ENCODE measurements around the gene LPAR5. TPM values are rescaled to one million over a fixed set of nuclear protein-coding genes. Genes with fewer than 3 reads are reported as not detected.

The LPAR5 gene
- total RNA-seq, 1 experiment from 2014 or later = 0.20 TPM

GRCh38 chr12:6639151-6639801 is 3.5 kb upstream of the LPAR5 start:
- Histone ChIP-seq H3K36me3 (ENCODE audit: control insufficient read depth, insufficient read depth, low read length) (no peaks in the 10 kb centered on the region), H3K27me3 (replicated peaks; ENCODE audit: control insufficient read depth, insufficient read depth, low read length) (no peaks in the 10 kb centered on the region), H3K4me1 (no peaks in the 10 kb centered on the region), H3K4me3 (ENCODE audit: low read depth, low read length) (no peak overlapping the region), H3K9me3 (peaks cover 10% of the 10 kb centered on the region)
- no peaks in the 10 kb centered on the region for H3K4me1 Mint-ChIP-seq (ENCODE audit: low read depth, unreplicated experiment)
- H3K36me3 Mint-ChIP-seq (ENCODE audit: insufficient read depth, unreplicated experiment) = no peaks in the 10 kb centered on the region
- BruUV-seq (replicated peaks) = no TSS peak
- no peak overlapping the region for H3K4me3 Mint-ChIP-seq (ENCODE audit: unreplicated experiment)
- TF ChIP-seq, protein P1, sequence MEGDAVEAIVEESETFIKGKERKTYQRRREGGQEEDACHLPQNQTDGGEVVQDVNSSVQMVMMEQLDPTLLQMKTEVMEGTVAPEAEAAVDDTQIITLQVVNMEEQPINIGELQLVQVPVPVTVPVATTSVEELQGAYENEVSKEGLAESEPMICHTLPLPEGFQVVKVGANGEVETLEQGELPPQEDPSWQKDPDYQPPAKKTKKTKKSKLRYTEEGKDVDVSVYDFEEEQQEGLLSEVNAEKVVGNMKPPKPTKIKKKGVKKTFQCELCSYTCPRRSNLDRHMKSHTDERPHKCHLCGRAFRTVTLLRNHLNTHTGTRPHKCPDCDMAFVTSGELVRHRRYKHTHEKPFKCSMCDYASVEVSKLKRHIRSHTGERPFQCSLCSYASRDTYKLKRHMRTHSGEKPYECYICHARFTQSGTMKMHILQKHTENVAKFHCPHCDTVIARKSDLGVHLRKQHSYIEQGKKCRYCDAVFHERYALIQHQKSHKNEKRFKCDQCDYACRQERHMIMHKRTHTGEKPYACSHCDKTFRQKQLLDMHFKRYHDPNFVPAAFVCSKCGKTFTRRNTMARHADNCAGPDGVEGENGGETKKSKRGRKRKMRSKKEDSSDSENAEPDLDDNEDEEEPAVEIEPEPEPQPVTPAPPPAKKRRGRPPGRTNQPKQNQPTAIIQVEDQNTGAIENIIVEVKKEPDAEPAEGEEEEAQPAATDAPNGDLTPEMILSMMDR (IDR thresholded peaks at IDR 0.05; ENCODE audit: insufficient read depth in 1 of 2, low read depth in 1 of 2, low read length in 1 of 2, severe bottlenecking in 1 of 2, unreplicated experiment in 1 of 2) = no peak
- DNase-seq = no peak
- intact Hi-C loops (cut with micrococcal nuclease; ENCODE audit: unreplicated experiment) = no loop called here
- ChIA-PET CTCF (interaction anchor here (0.6 to 1.4 kb wide), 2 partner anchors 24 to 50 kb away, joined by 5 to 7 read pairs; partner anchors contain the start of gene ZNF384), POLR2A (no interaction called here)
- H3K9me3 Mint-ChIP-seq (ENCODE audit: unreplicated experiment) = peaks cover 15% of the 10 kb centered on the region
- peaks cover 17% of the 10 kb centered on the region for H3K27me3 Mint-ChIP-seq (ENCODE audit: insufficient read depth, unreplicated experiment)
- no peak overlapping the region for H3K27ac Mint-ChIP-seq (ENCODE audit: unreplicated experiment)

GRCh38 chr12:6638305-6638704 is 2.5 kb upstream of the LPAR5 start:
- no peaks in the 10 kb centered on the region for H3K36me3 Mint-ChIP-seq (ENCODE audit: insufficient read depth, unreplicated experiment)
- BruUV-seq (replicated peaks) = no TSS peak
- Histone ChIP-seq H3K9me3 (peaks cover 7% of the 10 kb centered on the region), H3K4me3 (ENCODE audit: low read depth, low read length) (no peak overlapping the region), H3K36me3 (ENCODE audit: control insufficient read depth, insufficient read depth, low read length) (no peaks in the 10 kb centered on the region), H3K27me3 (replicated peaks; ENCODE audit: control insufficient read depth, insufficient read depth, low read length) (no peaks in the 10 kb centered on the region), H3K4me1 (no peaks in the 10 kb centered on the region)
- no peak overlapping the region for H3K27ac Mint-ChIP-seq (ENCODE audit: unreplicated experiment)
- peaks cover 16% of the 10 kb centered on the region for H3K27me3 Mint-ChIP-seq (ENCODE audit: insufficient read depth, unreplicated experiment)
- no peak overlapping the region for H3K4me3 Mint-ChIP-seq (ENCODE audit: unreplicated experiment)
- H3K4me1 Mint-ChIP-seq (ENCODE audit: low read depth, unreplicated experiment) = no peaks in the 10 kb centered on the region
- ChIA-PET POLR2A (no interaction called here), CTCF (no interaction called here)
- H3K9me3 Mint-ChIP-seq (ENCODE audit: unreplicated experiment) = peaks cover 9% of the 10 kb centered on the region
- TF ChIP-seq, protein P1 (IDR thresholded peaks at IDR 0.05; ENCODE audit: insufficient read depth in 1 of 2, low read depth in 1 of 2, low read length in 1 of 2, severe bottlenecking in 1 of 2, unreplicated experiment in 1 of 2) = no peak
- no peak for DNase-seq
- intact Hi-C loops (cut with micrococcal nuclease; ENCODE audit: unreplicated experiment) = no loop called here

DNA sequence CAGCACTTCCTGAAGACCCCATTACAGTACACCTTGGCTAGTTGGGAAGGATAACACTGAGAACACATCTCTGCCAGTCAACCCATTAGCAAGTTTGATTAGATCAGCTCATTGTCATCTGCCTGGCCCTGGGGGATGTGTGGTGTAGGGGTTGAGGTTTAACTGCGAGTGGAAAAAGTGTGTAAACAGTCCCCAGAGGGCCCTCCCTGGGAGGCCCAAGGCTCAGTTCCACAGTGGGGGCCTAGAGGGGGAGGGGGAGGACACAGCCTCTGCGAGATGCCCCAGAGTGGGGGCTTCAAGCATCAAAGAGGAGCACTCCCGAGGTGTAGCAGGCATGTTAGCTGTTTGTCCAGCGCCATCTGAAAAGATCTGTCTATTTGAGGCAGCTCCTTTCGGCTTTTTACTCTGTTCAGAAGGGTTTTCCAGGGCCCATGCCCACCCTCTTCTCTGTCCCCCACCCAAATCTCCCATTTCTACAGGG is 344 bp downstream of the LPAR5 start:
- TF ChIP-seq, protein P1 (IDR thresholded peaks at IDR 0.05; ENCODE audit: insufficient read depth in 1 of 2, low read depth in 1 of 2, low read length in 1 of 2, severe bottlenecking in 1 of 2, unreplicated experiment in 1 of 2) = no peak
- H3K4me3 Mint-ChIP-seq (ENCODE audit: unreplicated experiment) = no peak overlapping the region
- Histone ChIP-seq H3K4me3 (ENCODE audit: low read depth, low read length) (no peak overlapping the region), H3K4me1 (peaks cover 10% of the 10 kb centered on the region), H3K9me3 (no peaks in the 10 kb centered on the region), H3K36me3 (ENCODE audit: control insufficient read depth, insufficient read depth, low read length) (no peaks in the 10 kb centered on the region), H3K27me3 (replicated peaks; ENCODE audit: control insufficient read depth, insufficient read depth, low read length) (no peaks in the 10 kb centered on the region)
- BruUV-seq (replicated peaks) = no TSS peak
- ChIA-PET CTCF (interaction anchor here (1.0 kb wide), 1 partner anchor 54 kb away, joined by 3 read pairs; the partner anchor contains the start of gene ZNF384), POLR2A (interaction anchor here (1.2 kb wide), 1 partner anchor 53 kb away, joined by 3 read pairs; no protein-coding TSS in a partner anchor)
- H3K36me3 Mint-ChIP-seq (ENCODE audit: insufficient read depth, unreplicated experiment) = no peaks in the 10 kb centered on the region
- no peak for DNase-seq
- no peak overlapping the region for H3K27ac Mint-ChIP-seq (ENCODE audit: unreplicated experiment)
- intact Hi-C loops (cut with micrococcal nuclease; ENCODE audit: unreplicated experiment) = no loop called here
- peaks cover 12% of the 10 kb centered on the region for H3K4me1 Mint-ChIP-seq (ENCODE audit: low read depth, unreplicated experiment)
- no peaks in the 10 kb centered on the region for H3K9me3 Mint-ChIP-seq (ENCODE audit: unreplicated experiment)
- no peaks in the 10 kb centered on the region for H3K27me3 Mint-ChIP-seq (ENCODE audit: insufficient read depth, unreplicated experiment)

All from Caco-2 (cell line).